Activated naive CD4-positive, alpha-beta T cell (primary cell): ENCODE results near the gene TFR2.
A peak's percentile ranks its signal among the peaks of the same experiment; 100 is the strongest.

Experiments used
- DNase-seq, 4 experiments: peaks; one replicate each; lab custom pipeline; 2025; lab: John Stamatoyannopoulos, UW

Gene TFR2

DNA sequence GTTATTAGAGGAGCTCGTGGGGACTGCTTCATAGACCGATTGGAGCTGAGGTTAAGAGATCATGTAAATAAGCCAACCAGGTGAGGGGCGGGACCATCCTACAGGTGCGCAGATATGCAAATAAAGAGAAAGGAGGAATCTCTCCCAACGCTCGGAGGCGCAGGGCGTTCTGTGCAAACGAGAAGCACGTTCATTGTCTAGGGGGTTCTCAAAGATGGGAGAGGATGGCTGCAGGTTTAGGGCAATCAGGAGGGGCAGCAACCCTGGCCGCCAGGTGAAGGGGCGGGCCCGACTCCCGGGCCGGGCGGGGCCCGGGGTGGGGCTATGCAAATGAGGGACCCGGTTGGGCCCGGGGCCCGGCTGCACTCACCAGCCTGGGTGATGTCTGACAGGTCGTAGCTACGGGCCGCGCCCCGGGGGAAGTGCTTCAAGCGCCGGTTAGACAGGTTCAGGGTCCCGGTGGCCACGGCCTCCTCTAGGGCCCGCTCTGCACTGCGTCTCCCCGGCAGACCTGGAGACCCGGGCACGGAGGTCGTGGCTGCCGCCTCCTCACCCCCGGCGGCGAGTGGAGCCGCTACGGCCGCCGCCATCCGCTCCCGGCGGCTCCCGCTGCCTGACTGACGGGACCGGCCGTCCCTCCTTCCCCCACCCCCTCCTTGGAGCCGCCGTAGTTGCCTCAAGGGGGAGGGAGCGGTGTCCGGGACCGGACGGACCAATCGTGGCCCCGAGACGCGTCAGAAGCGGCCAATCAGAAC is 55.7 kb downstream of the TFR2 start, which contains the start of gene LRCH4:
TSS of gene LRCH4 (minus strand) at position 619 of the 755 bp plus-strand sequence. CDS start at position 590, 29 bp downstream.
- DNase-seq, result peak in 3 of 4 experiments; percentile 42 to 62 (median 59)

GRCh38 chr7:100584683-100585510 is 56.5 kb downstream of the TFR2 start:
- DNase-seq, result no peak

DNA sequence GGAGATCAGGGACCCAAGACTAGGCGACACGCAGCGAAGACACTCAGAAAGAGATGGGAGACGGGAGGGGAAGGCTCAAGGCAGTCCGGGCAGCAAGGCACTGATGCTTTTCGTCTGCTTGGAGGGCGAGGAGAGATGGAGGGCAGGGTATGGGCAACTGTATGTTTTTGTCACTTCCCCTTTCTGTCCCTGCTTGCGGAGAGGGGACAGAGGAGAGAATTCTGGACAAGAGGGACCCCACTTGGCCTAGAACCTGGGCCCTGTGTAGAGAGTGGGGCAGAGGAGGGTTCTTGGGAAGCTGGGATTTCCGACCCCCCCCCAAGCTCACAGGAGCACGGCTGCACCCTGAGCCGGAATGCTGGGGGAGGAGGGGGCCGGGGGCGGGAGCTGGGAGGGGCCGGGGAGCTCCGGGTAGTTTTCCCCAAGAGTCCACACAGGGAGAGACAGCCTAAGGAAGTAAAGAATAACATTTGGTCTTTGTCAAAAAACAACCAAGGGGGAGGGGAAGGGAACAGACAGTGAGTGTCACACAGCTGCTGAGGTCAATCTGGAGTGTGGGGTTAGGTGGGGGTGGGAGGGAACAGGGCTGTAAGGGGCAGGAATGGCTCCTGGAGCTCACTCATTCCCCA is 57.2 kb downstream of the TFR2 start:
- no peak for DNase-seq

DNA sequence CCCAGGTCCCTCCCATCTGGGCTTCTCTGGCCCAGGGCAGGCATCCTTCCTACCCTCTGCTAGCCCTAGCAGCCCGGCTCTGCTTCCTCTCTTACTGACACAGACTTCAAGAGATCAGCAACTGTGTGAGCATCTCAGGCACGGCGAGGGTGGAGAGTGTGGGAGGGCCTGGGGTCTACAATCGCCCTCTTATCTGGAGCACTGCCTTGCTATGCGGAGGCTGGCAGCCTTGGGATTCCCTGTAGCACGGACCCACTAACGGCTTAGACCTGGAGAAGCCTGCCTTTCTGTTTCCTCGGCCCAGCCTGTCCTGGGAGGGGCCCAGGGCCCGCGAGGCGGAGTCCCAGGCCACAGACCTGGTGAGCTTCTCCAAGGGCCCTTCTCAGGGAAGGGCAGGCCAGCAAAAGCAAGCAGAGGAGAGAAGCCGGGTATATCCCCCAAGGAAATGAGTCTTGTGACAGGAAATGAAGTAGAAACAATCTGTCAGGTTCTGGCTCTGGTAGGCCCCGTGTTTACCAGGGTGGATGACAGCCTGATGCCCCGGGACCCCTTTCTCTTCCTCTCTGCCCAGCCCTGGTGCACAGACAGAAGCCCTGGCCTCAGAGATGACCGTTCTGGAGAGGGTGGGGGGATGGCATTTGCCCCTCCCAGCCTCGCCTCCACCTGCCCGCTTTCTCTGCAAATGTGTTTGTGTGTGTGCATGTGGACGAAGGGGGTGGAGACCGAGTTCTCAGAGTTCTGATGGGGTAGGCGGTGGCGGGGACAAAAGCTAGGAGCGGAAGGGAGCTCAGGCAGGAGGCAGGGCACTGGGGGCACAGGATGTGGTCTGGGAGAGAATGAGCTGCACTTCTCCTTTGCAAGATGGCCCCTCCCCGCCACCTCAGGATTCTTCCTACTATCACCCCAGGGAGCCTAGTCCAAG is 58.0 kb downstream of the TFR2 start:
- DNase-seq, result peak in 2 of 4 experiments; percentile 38 to 48

GRCh38 chr7:100582650-100583049 is 58.7 kb downstream of the TFR2 start:
- no peak for DNase-seq

GRCh38 chr7:100582041-100582579 is 59.2 kb downstream of the TFR2 start:
- no peak for DNase-seq

- no peak for DNase-seq
These were observed 60.7 kb downstream of the TFR2 start for GRCh38 chr7:100580466-100581283.

- DNase-seq, result no peak
These were observed 62.8 kb downstream of the TFR2 start for GRCh38 chr7:100578246-100579183.

- no peak for DNase-seq
These were observed 63.8 kb downstream of the TFR2 start for GRCh38 chr7:100577507-100577906.

DNA sequence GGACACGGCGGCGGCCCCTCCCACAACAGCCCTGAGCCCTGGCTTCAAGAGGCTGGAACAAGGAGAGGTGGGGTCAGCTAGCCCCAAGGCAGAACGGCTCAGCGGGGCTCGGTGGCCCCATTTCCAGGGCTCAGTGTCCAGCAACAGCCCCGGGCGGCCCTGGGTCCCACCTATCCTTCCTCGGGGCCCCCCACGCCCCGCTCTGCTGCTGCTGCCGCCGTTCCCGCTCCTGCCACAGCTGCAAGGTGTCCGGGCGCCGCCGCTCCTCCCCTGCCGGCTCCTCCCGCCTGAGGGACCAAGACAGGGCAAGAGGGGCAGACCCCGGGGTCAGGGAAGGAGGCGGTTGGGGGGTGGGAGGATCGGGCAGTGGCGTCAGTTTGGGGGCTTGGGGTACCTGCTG is 64.2 kb downstream of the TFR2 start:
- no peak for DNase-seq

- no peak for DNase-seq
These were observed 64.9 kb downstream of the TFR2 start for GRCh38 chr7:100576384-100576993.

DNA sequence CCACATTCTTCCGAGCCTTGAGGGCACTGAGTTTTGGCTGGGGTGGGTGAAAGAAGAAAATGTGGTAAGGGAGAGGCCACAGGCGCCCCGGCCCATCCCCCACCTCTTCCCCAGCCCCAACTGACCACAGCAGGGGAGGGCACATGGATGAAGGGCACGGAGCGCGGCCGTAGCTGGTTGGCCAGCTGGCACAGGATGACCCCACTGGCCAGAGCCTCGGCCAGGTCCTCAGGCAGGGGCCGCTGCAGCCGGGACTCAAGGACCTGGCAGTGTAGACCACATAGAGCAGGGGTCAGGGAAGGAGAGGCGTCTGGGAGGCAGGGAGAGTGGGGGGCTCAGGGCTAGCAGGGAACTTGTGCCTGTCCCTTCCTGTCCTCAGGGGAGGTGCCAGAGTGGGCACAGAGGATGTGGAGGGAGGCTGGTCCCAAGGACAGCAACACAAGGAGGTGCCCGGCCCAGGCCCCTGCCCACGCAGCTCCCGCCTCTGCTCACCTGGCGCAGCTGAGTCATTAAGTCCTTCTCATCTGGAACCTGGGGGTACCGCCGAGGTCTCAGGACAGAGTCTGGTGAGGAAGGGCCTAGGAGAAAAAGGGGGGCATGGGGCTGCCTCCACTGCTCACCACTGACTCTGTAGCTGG is 65.5 kb downstream of the TFR2 start:
- DNase-seq, result no peak

GRCh38 chr7:100575206-100575631 is 66.1 kb downstream of the TFR2 start:
- no peak for DNase-seq

GRCh38 chr7:100574362-100575205 is 66.8 kb downstream of the TFR2 start:
- DNase-seq, result no peak

- DNase-seq, result no peak
These were observed 67.5 kb downstream of the TFR2 start, which contains the start of gene SAP25 for GRCh38 chr7:100573691-100574361. Gene SAP25 (minus strand): TSS chr7:100573900. CDS start chr7:100573742, 158 bp downstream.

- DNase-seq, result no peak
These were observed 68.2 kb downstream of the TFR2 start for GRCh38 chr7:100572949-100573675.
